Glutamatergic neuron (in vitro differentiated cells): ENCODE data around the gene JPH4. TPM values are rescaled to one million over a fixed set of nuclear protein-coding genes. Genes with fewer than 3 reads are reported as not detected.

Experiments used
- DNase-seq: peaks from one replicate; pipeline ENCODE4 v3.0.0; 2022
- H3K27ac Mint-ChIP-seq: one replicate; pipeline ENCODE4 v1.8.0; 2020; ENCODE audit warnings: mild to moderate bottlenecking, mixed read lengths, inconsistent platforms; ENCODE audit not compliant: unreplicated experiment
- H3K27me3 Mint-ChIP-seq: one replicate; pipeline ENCODE4 v1.8.0; 2020; ENCODE audit warnings: mild to moderate bottlenecking, moderate library complexity, mixed read lengths, inconsistent platforms; ENCODE audit not compliant: unreplicated experiment
- H3K36me3 Mint-ChIP-seq: one replicate; pipeline ENCODE4 v1.8.0; 2020; ENCODE audit warnings: mild to moderate bottlenecking, mixed read lengths, inconsistent platforms; ENCODE audit not compliant: unreplicated experiment
- H3K4me1 Mint-ChIP-seq: one replicate; pipeline ENCODE4 v1.8.0; 2020; ENCODE audit warnings: mild to moderate bottlenecking, low read depth, mixed read lengths, inconsistent platforms; ENCODE audit not compliant: unreplicated experiment
- H3K4me3 Mint-ChIP-seq: one replicate; pipeline ENCODE4 v1.8.0; 2020; ENCODE audit warnings: mild to moderate bottlenecking, mixed read lengths, inconsistent platforms; ENCODE audit not compliant: unreplicated experiment
- H3K9me3 Mint-ChIP-seq: one replicate; pipeline ENCODE4 v1.8.0; 2020; ENCODE audit warnings: mild to moderate bottlenecking, moderate library complexity, mixed read lengths, inconsistent platforms; ENCODE audit not compliant: unreplicated experiment
- CTCF ChIP-seq: fragments of 200-600 bp; sonication (generic); IDR thresholded peaks from one replicate; pipeline ENCODE4 v1.5.0; 2021; ENCODE audit not compliant: partially characterized antibody, unreplicated experiment
- total RNA-seq: library from RNA; stranded (reverse); fragmentation: NEBNext Ultra II Directional; extraction: Animal tissue kit (Norgen Biotek cat#: 25700); gene quantifications from one replicate; pipeline ENCODE4 v1.2.1, GENCODE V29; 2021; ENCODE audit not compliant: unreplicated experiment

Gene JPH4
- total RNA-seq, 1 donor from 2014 or later, result 52.7 TPM

GRCh38 chr14:23536494-23536893 lies 42.1 kb downstream of the JPH4 start:
- H3K27ac Mint-ChIP-seq, result no peak overlapping the region
- H3K27me3 Mint-ChIP-seq, result peaks cover 8% of the 10 kb centered on the region
- no peak for TF ChIP-seq CTCF
- H3K4me3 Mint-ChIP-seq, result no peak overlapping the region
- H3K9me3 Mint-ChIP-seq, result peaks cover 3% of the 10 kb centered on the region
- DNase-seq, result no peak
- H3K4me1 Mint-ChIP-seq, result peaks cover 30% of the 10 kb centered on the region
- no peaks in the 10 kb centered on the region for H3K36me3 Mint-ChIP-seq

- Mint-ChIP-seq H3K27ac (no peak overlapping the region), H3K36me3 (no peaks in the 10 kb centered on the region), H3K4me3 (no peak overlapping the region), H3K4me1 (peaks cover 30% of the 10 kb centered on the region), H3K9me3 (peaks cover 3% of the 10 kb centered on the region), H3K27me3 (peaks cover 8% of the 10 kb centered on the region)
- TF ChIP-seq CTCF, result no peak
- DNase-seq, result no peak
These were observed 42.6 kb downstream of the JPH4 start for GRCh38 chr14:23535943-23536342.

- no peak for DNase-seq
- no peak for TF ChIP-seq CTCF
- Mint-ChIP-seq H3K4me3 (no peak overlapping the region), H3K27me3 (peaks cover 8% of the 10 kb centered on the region), H3K27ac (no peak overlapping the region), H3K36me3 (no peaks in the 10 kb centered on the region), H3K4me1 (peaks cover 23% of the 10 kb centered on the region), H3K9me3 (peaks cover 11% of the 10 kb centered on the region)
These were observed 44.7 kb downstream of the JPH4 start for GRCh38 chr14:23533652-23534435.

- Mint-ChIP-seq H3K9me3 (peaks cover 13% of the 10 kb centered on the region), H3K4me1 (peaks cover 12% of the 10 kb centered on the region), H3K4me3 (no peak overlapping the region), H3K27me3 (peaks cover 10% of the 10 kb centered on the region), H3K27ac (no peak overlapping the region), H3K36me3 (no peaks in the 10 kb centered on the region)
- no peak for TF ChIP-seq CTCF
- no peak for DNase-seq
These were observed 45.9 kb downstream of the JPH4 start for GRCh38 chr14:23532658-23533057.

- no peak for DNase-seq
- TF ChIP-seq CTCF, result no peak
- Mint-ChIP-seq H3K36me3 (no peaks in the 10 kb centered on the region), H3K9me3 (peaks cover 13% of the 10 kb centered on the region), H3K27me3 (peaks cover 10% of the 10 kb centered on the region), H3K4me3 (no peak overlapping the region), H3K4me1 (peaks cover 6% of the 10 kb centered on the region), H3K27ac (no peak overlapping the region)
These were observed 47.2 kb downstream of the JPH4 start for GRCh38 chr14:23531391-23531790.
